HG03460 (cell line): Measurements from ENCODE around the gene RSRC2.

ENCODE experiments used
- ATAC-seq: cut with Tn5 transposase; IDR thresholded peaks from one replicate; pipeline ENCODE4 v1.9.1; 2021; ENCODE audit not compliant: unreplicated experiment

Gene RSRC2

GRCh38 chr12:122454250-122454721 is 72.5 kb downstream of the RSRC2 start:
- ATAC-seq = no peak
